Measurements from ENCODE around the gene KRT86.

DNA sequence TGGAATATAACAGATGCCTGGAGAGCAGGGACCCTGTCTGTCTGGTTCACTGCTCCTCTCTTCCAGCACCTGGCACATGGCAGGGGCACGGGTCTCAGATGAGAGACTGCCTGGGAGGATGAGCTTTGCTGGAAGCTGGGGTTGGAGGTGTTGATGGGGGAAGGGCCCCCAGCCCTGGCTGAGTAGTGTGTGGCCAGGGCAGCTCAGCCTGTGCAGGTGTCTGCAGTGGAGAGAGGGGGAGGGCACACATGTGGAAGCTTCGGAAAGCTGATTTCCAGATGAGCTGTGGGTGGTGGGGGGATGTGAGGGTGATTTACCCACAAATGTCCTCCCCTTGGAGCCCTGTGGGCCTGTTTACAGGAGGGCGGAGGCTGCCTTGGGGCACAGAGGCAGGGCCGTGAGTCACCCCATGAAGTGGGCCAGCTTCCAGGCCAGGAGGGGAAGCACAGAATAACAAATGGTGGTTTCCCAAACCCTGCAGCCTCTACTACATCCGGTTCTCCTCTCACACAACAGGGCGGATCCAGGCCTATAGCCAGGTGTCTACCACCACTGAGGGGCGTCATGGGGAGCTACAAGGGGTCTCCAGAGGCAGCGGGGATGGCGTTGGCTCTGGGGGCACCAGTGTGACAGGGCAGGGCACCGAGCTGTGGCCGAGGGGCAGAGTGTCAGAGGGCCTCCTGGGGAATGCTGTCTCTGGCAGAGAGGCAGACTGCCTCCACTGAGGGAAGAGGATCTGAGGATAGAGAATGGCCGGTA, 30.4 kb upstream of the KRT86 start:
- TF ChIP-seq POLR2AphosphoS5 (IDR thresholded peaks at IDR 0.05; ENCODE audit: low read depth) (no peak), EZH2 (IDR thresholded peaks at IDR 0.05; ENCODE audit: low read depth, unreplicated experiment) (no peak), EZH2phosphoT487 (IDR thresholded peaks at IDR 0.05; ENCODE audit: unreplicated experiment) (no peak), JUNB (IDR thresholded peaks at IDR 0.05; ENCODE audit: unreplicated experiment) (no peak), ZNF114 (CRISPR knock-in tag; IDR thresholded peaks at IDR 0.05) (no peak), STAT1 (IDR thresholded peaks at IDR 0.05; ENCODE audit: unreplicated experiment) (no peak), CREB1 (CRISPR knock-in tag; IDR thresholded peaks at IDR 0.05; ENCODE audit: low read depth) (no peak)
- TF ChIP-seq, protein P1, sequence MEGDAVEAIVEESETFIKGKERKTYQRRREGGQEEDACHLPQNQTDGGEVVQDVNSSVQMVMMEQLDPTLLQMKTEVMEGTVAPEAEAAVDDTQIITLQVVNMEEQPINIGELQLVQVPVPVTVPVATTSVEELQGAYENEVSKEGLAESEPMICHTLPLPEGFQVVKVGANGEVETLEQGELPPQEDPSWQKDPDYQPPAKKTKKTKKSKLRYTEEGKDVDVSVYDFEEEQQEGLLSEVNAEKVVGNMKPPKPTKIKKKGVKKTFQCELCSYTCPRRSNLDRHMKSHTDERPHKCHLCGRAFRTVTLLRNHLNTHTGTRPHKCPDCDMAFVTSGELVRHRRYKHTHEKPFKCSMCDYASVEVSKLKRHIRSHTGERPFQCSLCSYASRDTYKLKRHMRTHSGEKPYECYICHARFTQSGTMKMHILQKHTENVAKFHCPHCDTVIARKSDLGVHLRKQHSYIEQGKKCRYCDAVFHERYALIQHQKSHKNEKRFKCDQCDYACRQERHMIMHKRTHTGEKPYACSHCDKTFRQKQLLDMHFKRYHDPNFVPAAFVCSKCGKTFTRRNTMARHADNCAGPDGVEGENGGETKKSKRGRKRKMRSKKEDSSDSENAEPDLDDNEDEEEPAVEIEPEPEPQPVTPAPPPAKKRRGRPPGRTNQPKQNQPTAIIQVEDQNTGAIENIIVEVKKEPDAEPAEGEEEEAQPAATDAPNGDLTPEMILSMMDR (conservative IDR thresholded peaks at IDR 0.05; ENCODE audit: low read depth in 2 of 2), result no peak
- TF ChIP-seq, protein P2, sequence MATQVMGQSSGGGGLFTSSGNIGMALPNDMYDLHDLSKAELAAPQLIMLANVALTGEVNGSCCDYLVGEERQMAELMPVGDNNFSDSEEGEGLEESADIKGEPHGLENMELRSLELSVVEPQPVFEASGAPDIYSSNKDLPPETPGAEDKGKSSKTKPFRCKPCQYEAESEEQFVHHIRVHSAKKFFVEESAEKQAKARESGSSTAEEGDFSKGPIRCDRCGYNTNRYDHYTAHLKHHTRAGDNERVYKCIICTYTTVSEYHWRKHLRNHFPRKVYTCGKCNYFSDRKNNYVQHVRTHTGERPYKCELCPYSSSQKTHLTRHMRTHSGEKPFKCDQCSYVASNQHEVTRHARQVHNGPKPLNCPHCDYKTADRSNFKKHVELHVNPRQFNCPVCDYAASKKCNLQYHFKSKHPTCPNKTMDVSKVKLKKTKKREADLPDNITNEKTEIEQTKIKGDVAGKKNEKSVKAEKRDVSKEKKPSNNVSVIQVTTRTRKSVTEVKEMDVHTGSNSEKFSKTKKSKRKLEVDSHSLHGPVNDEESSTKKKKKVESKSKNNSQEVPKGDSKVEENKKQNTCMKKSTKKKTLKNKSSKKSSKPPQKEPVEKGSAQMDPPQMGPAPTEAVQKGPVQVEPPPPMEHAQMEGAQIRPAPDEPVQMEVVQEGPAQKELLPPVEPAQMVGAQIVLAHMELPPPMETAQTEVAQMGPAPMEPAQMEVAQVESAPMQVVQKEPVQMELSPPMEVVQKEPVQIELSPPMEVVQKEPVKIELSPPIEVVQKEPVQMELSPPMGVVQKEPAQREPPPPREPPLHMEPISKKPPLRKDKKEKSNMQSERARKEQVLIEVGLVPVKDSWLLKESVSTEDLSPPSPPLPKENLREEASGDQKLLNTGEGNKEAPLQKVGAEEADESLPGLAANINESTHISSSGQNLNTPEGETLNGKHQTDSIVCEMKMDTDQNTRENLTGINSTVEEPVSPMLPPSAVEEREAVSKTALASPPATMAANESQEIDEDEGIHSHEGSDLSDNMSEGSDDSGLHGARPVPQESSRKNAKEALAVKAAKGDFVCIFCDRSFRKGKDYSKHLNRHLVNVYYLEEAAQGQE (IDR thresholded peaks at IDR 0.05; ENCODE audit: unreplicated experiment), result no peak
